Measurements from ENCODE around the gene ARMC6. TPM values are rescaled to one million over a fixed set of nuclear protein-coding genes. Genes with fewer than 3 reads are reported as not detected.

Gene ARMC6
- total RNA-seq, 1 donor from 2014 or later: 41.5 TPM

- no peak for DNase-seq (ENCODE audit: low read depth)
Measured at GRCh38 chr19:19107654-19108053, 74.3 kb downstream of the ARMC6 start.

Other genes starting within 250 kb of the ARMC6 start
- 0.15 TPM in 1 of 2 replicates, not detected in the other for gene COMP, start 242.3 kb upstream of the ARMC6 start, total RNA-seq
- gene UPF1, start 201.6 kb upstream of the ARMC6 start, total RNA-seq: 42.2 and 106 TPM in 2 replicates
- gene CERS1, start 137.4 kb upstream of the ARMC6 start, total RNA-seq: 0.40 and 1.0 TPM in 2 replicates
- 148 and 224 TPM in 2 replicates for gene COPE, start 114.2 kb upstream of the ARMC6 start, total RNA-seq
- gene DDX49, start 113.9 kb upstream of the ARMC6 start, total RNA-seq: 45.0 and 58.3 TPM in 2 replicates
- gene HOMER3, start 92.4 kb upstream of the ARMC6 start, total RNA-seq: 83.2 and 93.7 TPM in 2 replicates
- gene SUGP2, start 86 bp upstream of the ARMC6 start, total RNA-seq: 20.3 and 59.9 TPM in 2 replicates
- 1.2 and 4.5 TPM in 2 replicates for gene SLC25A42, start 30.4 kb downstream of the ARMC6 start, total RNA-seq
- gene TMEM161A, start 104.9 kb downstream of the ARMC6 start, total RNA-seq: 14.1 and 25.3 TPM in 2 replicates
- gene MEF2B, start 136.7 kb downstream of the ARMC6 start, total RNA-seq: 0.20 TPM in 1 of 2 replicates, not detected in the other
- gene BORCS8, start 158.5 kb downstream of the ARMC6 start, total RNA-seq: 18.9 and 26.6 TPM in 2 replicates
- gene RFXANK, start 158.7 kb downstream of the ARMC6 start, total RNA-seq: 40.9 and 78.5 TPM in 2 replicates
- gene NR2C2AP, start 169.8 kb downstream of the ARMC6 start, total RNA-seq: 8.2 and 19.4 TPM in 2 replicates
- not detected in 2 replicates for gene NCAN, start 178.4 kb downstream of the ARMC6 start, total RNA-seq
- gene TM6SF2, start 239.7 kb downstream of the ARMC6 start, total RNA-seq: 0.20 TPM in 1 of 2 replicates, not detected in the other